Panc1 (cell line): ENCODE data around the gene PRMT5. TPM values are rescaled to one million over a fixed set of nuclear protein-coding genes. Genes with fewer than 3 reads are reported as not detected.

Source experiments
- ATAC-seq: fragments of 200-7000 bp; cut with Tn5 transposase; 2 replicates; pipeline ENCODE4 v1.9.1; 2020; ENCODE audit warnings: mild to moderate bottlenecking, moderate library complexity
- BruUV-seq: library from RNA; stranded (reverse); fragments of 400-500 nt; replicated peaks from 2 replicates; lab custom pipeline; 2021; lab: Mats Ljungman, UMichigan
- CTCF ChIA-PET: fragments of 300-600 bp; sonication (Branson Sonifier 250); formaldehyde crosslinking; loops from one replicate; lab custom pipeline; 2022; ENCODE audit warnings: antibody characterized with exemption; lab: Charles Lee
- POLR2A ChIA-PET: fragments of 300-600 bp; sonication (Branson Sonifier 250); formaldehyde crosslinking; loops from one replicate; lab custom pipeline; 2022; ENCODE audit warnings: antibody characterized with exemption; lab: Charles Lee
- DNase-seq: peaks from one replicate; pipeline ENCODE4 v3.0.0-alpha.2; 2010; ENCODE audit warnings: low read depth, low spot score
- H3K27ac ChIP-seq: 2 replicates; pipeline ENCODE4 v1.5.1; 2011; ENCODE audit warnings: mild to moderate bottlenecking, low read length, inconsistent platforms
- H3K27me3 ChIP-seq: fragments of 200-500 bp; sonication (Bioruptor generic); 2 replicates; pipeline ENCODE4 v1.6.0; 2014; ENCODE audit warnings: low read length, inconsistent platforms; ENCODE audit not compliant: control insufficient read depth, insufficient read depth
- H3K36me3 ChIP-seq: fragments of 200-500 bp; sonication (Bioruptor generic); 2 replicates; pipeline ENCODE4 v1.5.1; 2014; ENCODE audit warnings: inconsistent platforms, mild to moderate bottlenecking, low read length, moderate library complexity; ENCODE audit not compliant: control insufficient read depth, insufficient read depth
- H3K4me1 ChIP-seq: 2 replicates; pipeline ENCODE4 v1.5.1; 2011; ENCODE audit warnings: inconsistent platforms, mild to moderate bottlenecking, low read length, moderate library complexity; ENCODE audit not compliant: control insufficient read depth, insufficient read depth
- H3K4me3 ChIP-seq, 2 experiments: 2 replicates each; pipeline ENCODE4 v1.5.1; 2011 to 2012; ENCODE audit warnings: low read depth in 2 of 2, low read length in 2 of 2, mild to moderate bottlenecking in 2 of 2, inconsistent platforms in 1 of 2, moderate library complexity in 1 of 2
- H3K9me3 ChIP-seq: fragments of 200-500 bp; sonication (Bioruptor generic); 2 replicates; pipeline ENCODE4 v1.5.1; 2014; ENCODE audit warnings: low read depth, mild to moderate bottlenecking, inconsistent platforms, low read length, moderate library complexity; ENCODE audit not compliant: control insufficient read depth, insufficient read depth
- CTCF ChIP-seq: fragments of 450-650 bp; IDR thresholded peaks from 2 replicates; pipeline ENCODE4 v1.5.1; 2017; ENCODE audit warnings: mild to moderate bottlenecking
- POLR2AphosphoS5 ChIP-seq: IDR thresholded peaks from 2 replicates; pipeline ENCODE4 v1.6.1; 2012; ENCODE audit warnings: mild to moderate bottlenecking, low read depth, low read length, moderate library complexity
- REST ChIP-seq, 2 experiments: IDR thresholded peaks; 2 replicates each; pipeline ENCODE4 v1.6.1; 2011 to 2012; ENCODE audit warnings: low read depth in 2 of 2, control low read depth in 1 of 2, low read length in 1 of 2, mild to moderate bottlenecking in 1 of 2, moderate library complexity in 1 of 2; ENCODE audit not compliant: insufficient read depth in 1 of 2
- SIN3A ChIP-seq: IDR thresholded peaks from 2 replicates; pipeline ENCODE4 v1.6.1; 2012; ENCODE audit warnings: low read depth, mild to moderate bottlenecking, low read length, moderate library complexity, borderline replicate concordance; ENCODE audit not compliant: insufficient read depth
- TCF7L2 ChIP-seq: IDR thresholded peaks from 2 replicates; pipeline ENCODE4 v1.6.1; 2011; ENCODE audit warnings: mild to moderate bottlenecking, low read depth, low read length, inconsistent platforms
- in situ Hi-C: cut with HindIII; loops from 2 replicates; pipeline ENCODE4 v1.10.0; 2016; ENCODE audit warnings: low sequenced_read_pairs, low pct_unique_long_range_greater_than_20kb
- intact Hi-C: fragments of 100-400 bp; cut with micrococcal nuclease; formaldehyde crosslinking; loops from one replicate; pipeline ENCODE4 v1.10.0; 2022; ENCODE audit not compliant: unreplicated experiment
- total RNA-seq: library from RNA; stranded (reverse); gene quantifications from one replicate; pipeline ENCODE4 v1.2.1, GENCODE V29; 2021; ENCODE audit not compliant: unreplicated experiment

PRMT5 gene
- total RNA-seq, 1 experiment from 2014 or later, result 108 TPM

GRCh38 chr14:22893706-22894105, 35.5 kb downstream of the PRMT5 start:
- ChIA-PET CTCF (no interaction called here), POLR2A (no interaction called here)
- in situ Hi-C loops, result no loop called here
- Histone ChIP-seq H3K27ac (no peak overlapping the region), H3K9me3 (no peaks in the 10 kb centered on the region), H3K4me1 (no peaks in the 10 kb centered on the region), H3K4me3 (no peak overlapping the region), H3K27me3 (no peaks in the 10 kb centered on the region), H3K36me3 (no peaks in the 10 kb centered on the region)
- TF ChIP-seq CTCF (no peak), POLR2AphosphoS5 (no peak), REST (IDR thresholded peaks at IDR 0.05; ENCODE audit: insufficient read depth in 1 of 2, low read depth in 2 of 2, low read length in 1 of 2) (no peak), TCF7L2 (no peak), SIN3A (no peak)
- ATAC-seq, result no peak
- DNase-seq, result no peak
- intact Hi-C loops, result no loop called here
- no TSS peak for BruUV-seq

GRCh38 chr14:22892488-22892887, 36.7 kb downstream of the PRMT5 start:
- peaks cover 3% of the 10 kb centered on the region; the same call in 1 of the 2 replicates for H3K4me1 ChIP-seq
- ATAC-seq (no peak), DNase-seq (no peak)
- H3K9me3 ChIP-seq, result no peaks in the 10 kb centered on the region
- in situ Hi-C loops, result no loop called here
- intact Hi-C loops, result no loop called here
- ChIA-PET POLR2A (no interaction called here), CTCF (interaction anchor here (0.6 kb wide), 1 partner anchor 39 kb away, joined by 7 read pairs; no protein-coding TSS in a partner anchor)
- H3K27me3 ChIP-seq, result no peaks in the 10 kb centered on the region
- no peak overlapping the region for H3K27ac ChIP-seq
- BruUV-seq, result no TSS peak
- H3K36me3 ChIP-seq, result no peaks in the 10 kb centered on the region
- no peak for TF ChIP-seq TCF7L2
- no peak for TF ChIP-seq REST (IDR thresholded peaks at IDR 0.05; ENCODE audit: insufficient read depth in 1 of 2, low read depth in 2 of 2, low read length in 1 of 2)
- TF ChIP-seq SIN3A, result no peak
- H3K4me3 ChIP-seq, result no peak overlapping the region
